SK-N-SH treated with all-trans-retinoic acid at 6 μM for 48 hours (cell line): ENCODE results near the gene ZDHHC3.

ENCODE experiments used
- ATAC-seq: fragments of 200-7000 bp; cut with Tn5 transposase; 3 replicates; pipeline ENCODE4 v1.9.1; 2020; ENCODE audit warnings: mild to moderate bottlenecking, moderate library complexity
- ARNTL ChIP-seq: fragments of 450-650 bp; formaldehyde crosslinking; IDR thresholded peaks from 2 replicates; pipeline ENCODE4 v1.5.0; 2020; ENCODE audit warnings: low read depth, mild to moderate bottlenecking, moderate library complexity, borderline replicate concordance
- BACH2 ChIP-seq: fragments of 250-450 bp; sonication (Bioruptor Pico); IDR thresholded peaks from 2 replicates; pipeline ENCODE4 v1.9.0; 2021; ENCODE audit warnings: mild to moderate bottlenecking, borderline replicate concordance
- CSDC2 ChIP-seq: fragments of 250-450 bp; sonication (Bioruptor Pico); IDR thresholded peaks from 2 replicates; pipeline ENCODE4 v1.5.0; 2020; ENCODE audit warnings: mild to moderate bottlenecking, moderate library complexity
- ESRRG ChIP-seq: fragments of 250-450 bp; sonication (Bioruptor Pico); IDR thresholded peaks from 2 replicates; pipeline ENCODE4 v1.6.1; 2021; ENCODE audit warnings: mild to moderate bottlenecking
- GLIS3 ChIP-seq: fragments of 250-450 bp; sonication (Bioruptor Pico); IDR thresholded peaks from 2 replicates; pipeline ENCODE4 v1.5.0; 2020; ENCODE audit warnings: mild to moderate bottlenecking, moderate library complexity
- PPARA ChIP-seq: fragments of 250-450 bp; sonication (Bioruptor Pico); IDR thresholded peaks from 2 replicates; pipeline ENCODE4 v1.5.0; 2020; ENCODE audit warnings: mild to moderate bottlenecking, borderline replicate concordance
- RARB ChIP-seq: fragments of 250-450 bp; sonication (Bioruptor Pico); IDR thresholded peaks from 2 replicates; pipeline ENCODE4 v1.8.0; 2021; ENCODE audit warnings: mild to moderate bottlenecking, moderate library complexity
- SNAI2 ChIP-seq: fragments of 250-450 bp; sonication (Bioruptor Pico); IDR thresholded peaks from 2 replicates; pipeline ENCODE4 v1.5.0; 2020; ENCODE audit warnings: mild to moderate bottlenecking, moderate library complexity
- TCF4 ChIP-seq: fragments of 250-450 bp; sonication (Bioruptor Pico); IDR thresholded peaks from 2 replicates; pipeline ENCODE4 v1.8.0; 2021; ENCODE audit warnings: mild to moderate bottlenecking, moderate library complexity, borderline replicate concordance
- ZC3H10 ChIP-seq: fragments of 250-450 bp; sonication (Bioruptor Pico); IDR thresholded peaks from 2 replicates; pipeline ENCODE4 v1.5.1; 2021; ENCODE audit warnings: mild to moderate bottlenecking, moderate library complexity
- ZFP3 ChIP-seq: fragments of 250-450 bp; sonication (Bioruptor Pico); IDR thresholded peaks from 2 replicates; pipeline ENCODE4 v1.5.0; 2020; ENCODE audit warnings: mild to moderate bottlenecking, moderate library complexity
- ZNF565 ChIP-seq: fragments of 450-650 bp; formaldehyde crosslinking; conservative IDR thresholded peaks from 2 replicates; pipeline ENCODE4 v1.5.0; 2020; ENCODE audit warnings: low read depth, mild to moderate bottlenecking, moderate library complexity
- ZNF70 ChIP-seq: fragments of 450-650 bp; formaldehyde crosslinking; IDR thresholded peaks from 2 replicates; pipeline ENCODE4 v1.5.0; 2020; ENCODE audit warnings: mild to moderate bottlenecking, moderate library complexity
- ZNF8 ChIP-seq: fragments of 450-650 bp; formaldehyde crosslinking; IDR thresholded peaks from 2 replicates; pipeline ENCODE4 v1.5.0; 2020; ENCODE audit warnings: mild to moderate bottlenecking, moderate library complexity
- TF ChIP-seq, protein P1 (sequence below): fragments of 250-450 bp; sonication (Bioruptor Pico); IDR thresholded peaks from 2 replicates; pipeline ENCODE4 v1.5.1; 2020; ENCODE audit warnings: low read depth, mild to moderate bottlenecking, moderate library complexity
- TF ChIP-seq, protein P2 (sequence below): fragments of 250-450 bp; sonication (Bioruptor Pico); IDR thresholded peaks from 2 replicates; pipeline ENCODE4 v1.8.0; 2020; ENCODE audit warnings: mild to moderate bottlenecking, moderate library complexity, borderline replicate concordance
- TF ChIP-seq, protein P3 (sequence below): fragments of 250-450 bp; sonication (Bioruptor Pico); IDR thresholded peaks from 2 replicates; pipeline ENCODE4 v1.5.1; 2021; ENCODE audit warnings: mild to moderate bottlenecking, moderate library complexity
- TF ChIP-seq, protein P4 (sequence below): fragments of 250-450 bp; sonication (Bioruptor Pico); IDR thresholded peaks from 2 replicates; pipeline ENCODE4 v1.8.0; 2021; ENCODE audit warnings: low read depth, mild to moderate bottlenecking, moderate library complexity, borderline replicate concordance
- TF ChIP-seq, protein P5 (sequence below): fragments of 250-450 bp; sonication (Bioruptor Pico); IDR thresholded peaks from 2 replicates; pipeline ENCODE4 v1.5.0; 2020; ENCODE audit warnings: mild to moderate bottlenecking, moderate library complexity

Gene ZDHHC3

DNA sequence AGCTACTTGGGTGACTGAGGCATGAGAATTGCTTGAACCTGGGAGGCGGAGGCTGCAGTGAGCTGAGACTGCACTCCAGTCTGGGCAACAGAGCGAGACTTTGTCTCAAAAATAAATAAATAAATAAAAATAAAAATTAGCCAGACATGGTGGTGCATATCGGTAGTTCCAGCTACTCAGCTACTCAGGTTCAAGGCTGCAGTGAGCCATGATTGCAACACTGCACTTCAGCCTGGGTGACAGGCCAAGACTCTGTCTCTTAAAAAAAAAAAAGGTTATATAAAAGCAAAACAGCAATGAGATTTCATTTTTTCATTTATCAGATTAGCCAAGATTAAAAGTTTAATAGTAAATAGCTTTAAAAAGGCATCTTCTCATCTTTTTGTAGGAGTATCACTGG lies 98.6 kb downstream of the ZDHHC3 start:
- TF ChIP-seq CSDC2 (CRISPR knock-in tag) = no peak
- TF ChIP-seq ZNF565 (CRISPR knock-in tag) = no peak
- TF ChIP-seq, protein P1, sequence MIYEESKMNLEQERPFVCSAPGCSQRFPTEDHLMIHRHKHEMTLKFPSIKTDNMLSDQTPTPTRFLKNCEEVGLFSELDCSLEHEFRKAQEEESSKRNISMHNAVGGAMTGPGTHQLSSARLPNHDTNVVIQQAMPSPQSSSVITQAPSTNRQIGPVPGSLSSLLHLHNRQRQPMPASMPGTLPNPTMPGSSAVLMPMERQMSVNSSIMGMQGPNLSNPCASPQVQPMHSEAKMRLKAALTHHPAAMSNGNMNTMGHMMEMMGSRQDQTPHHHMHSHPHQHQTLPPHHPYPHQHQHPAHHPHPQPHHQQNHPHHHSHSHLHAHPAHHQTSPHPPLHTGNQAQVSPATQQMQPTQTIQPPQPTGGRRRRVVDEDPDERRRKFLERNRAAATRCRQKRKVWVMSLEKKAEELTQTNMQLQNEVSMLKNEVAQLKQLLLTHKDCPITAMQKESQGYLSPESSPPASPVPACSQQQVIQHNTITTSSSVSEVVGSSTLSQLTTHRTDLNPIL (CRISPR knock-in tag) = no peak
- no peak for TF ChIP-seq ZNF8
- TF ChIP-seq GLIS3 (CRISPR knock-in tag) = no peak
- no peak for TF ChIP-seq ARNTL (CRISPR knock-in tag)
- TF ChIP-seq, protein P2, sequence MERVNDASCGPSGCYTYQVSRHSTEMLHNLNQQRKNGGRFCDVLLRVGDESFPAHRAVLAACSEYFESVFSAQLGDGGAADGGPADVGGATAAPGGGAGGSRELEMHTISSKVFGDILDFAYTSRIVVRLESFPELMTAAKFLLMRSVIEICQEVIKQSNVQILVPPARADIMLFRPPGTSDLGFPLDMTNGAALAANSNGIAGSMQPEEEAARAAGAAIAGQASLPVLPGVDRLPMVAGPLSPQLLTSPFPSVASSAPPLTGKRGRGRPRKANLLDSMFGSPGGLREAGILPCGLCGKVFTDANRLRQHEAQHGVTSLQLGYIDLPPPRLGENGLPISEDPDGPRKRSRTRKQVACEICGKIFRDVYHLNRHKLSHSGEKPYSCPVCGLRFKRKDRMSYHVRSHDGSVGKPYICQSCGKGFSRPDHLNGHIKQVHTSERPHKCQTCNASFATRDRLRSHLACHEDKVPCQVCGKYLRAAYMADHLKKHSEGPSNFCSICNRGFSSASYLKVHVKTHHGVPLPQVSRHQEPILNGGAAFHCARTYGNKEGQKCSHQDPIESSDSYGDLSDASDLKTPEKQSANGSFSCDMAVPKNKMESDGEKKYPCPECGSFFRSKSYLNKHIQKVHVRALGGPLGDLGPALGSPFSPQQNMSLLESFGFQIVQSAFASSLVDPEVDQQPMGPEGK = no peak
- no peak for TF ChIP-seq RARB (CRISPR knock-in tag)
- TF ChIP-seq, protein P3, sequence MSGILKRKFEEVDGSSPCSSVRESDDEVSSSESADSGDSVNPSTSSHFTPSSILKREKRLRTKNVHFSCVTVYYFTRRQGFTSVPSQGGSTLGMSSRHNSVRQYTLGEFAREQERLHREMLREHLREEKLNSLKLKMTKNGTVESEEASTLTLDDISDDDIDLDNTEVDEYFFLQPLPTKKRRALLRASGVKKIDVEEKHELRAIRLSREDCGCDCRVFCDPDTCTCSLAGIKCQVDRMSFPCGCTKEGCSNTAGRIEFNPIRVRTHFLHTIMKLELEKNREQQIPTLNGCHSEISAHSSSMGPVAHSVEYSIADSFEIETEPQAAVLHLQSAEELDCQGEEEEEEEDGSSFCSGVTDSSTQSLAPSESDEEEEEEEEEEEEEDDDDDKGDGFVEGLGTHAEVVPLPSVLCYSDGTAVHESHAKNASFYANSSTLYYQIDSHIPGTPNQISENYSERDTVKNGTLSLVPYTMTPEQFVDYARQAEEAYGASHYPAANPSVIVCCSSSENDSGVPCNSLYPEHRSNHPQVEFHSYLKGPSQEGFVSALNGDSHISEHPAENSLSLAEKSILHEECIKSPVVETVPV (CRISPR knock-in tag) = no peak
- TF ChIP-seq ESRRG (CRISPR knock-in tag) = no peak
- TF ChIP-seq, protein P4, sequence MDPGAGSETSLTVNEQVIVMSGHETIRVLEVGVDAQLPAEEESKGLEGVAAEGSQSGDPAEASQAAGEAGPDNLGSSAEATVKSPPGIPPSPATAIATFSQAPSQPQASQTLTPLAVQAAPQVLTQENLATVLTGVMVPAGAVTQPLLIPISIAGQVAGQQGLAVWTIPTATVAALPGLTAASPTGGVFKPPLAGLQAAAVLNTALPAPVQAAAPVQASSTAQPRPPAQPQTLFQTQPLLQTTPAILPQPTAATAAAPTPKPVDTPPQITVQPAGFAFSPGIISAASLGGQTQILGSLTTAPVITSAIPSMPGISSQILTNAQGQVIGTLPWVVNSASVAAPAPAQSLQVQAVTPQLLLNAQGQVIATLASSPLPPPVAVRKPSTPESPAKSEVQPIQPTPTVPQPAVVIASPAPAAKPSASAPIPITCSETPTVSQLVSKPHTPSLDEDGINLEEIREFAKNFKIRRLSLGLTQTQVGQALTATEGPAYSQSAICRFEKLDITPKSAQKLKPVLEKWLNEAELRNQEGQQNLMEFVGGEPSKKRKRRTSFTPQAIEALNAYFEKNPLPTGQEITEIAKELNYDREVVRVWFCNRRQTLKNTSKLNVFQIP = no peak
- TF ChIP-seq SNAI2 (CRISPR knock-in tag) = no peak
- no peak for TF ChIP-seq PPARA (CRISPR knock-in tag)
- TF ChIP-seq ZFP3 (CRISPR knock-in tag) = no peak
- no peak for TF ChIP-seq ZC3H10 (CRISPR knock-in tag)
- TF ChIP-seq BACH2 (CRISPR knock-in tag) = no peak
- TF ChIP-seq ZNF70 = no peak
- TF ChIP-seq, protein P5, sequence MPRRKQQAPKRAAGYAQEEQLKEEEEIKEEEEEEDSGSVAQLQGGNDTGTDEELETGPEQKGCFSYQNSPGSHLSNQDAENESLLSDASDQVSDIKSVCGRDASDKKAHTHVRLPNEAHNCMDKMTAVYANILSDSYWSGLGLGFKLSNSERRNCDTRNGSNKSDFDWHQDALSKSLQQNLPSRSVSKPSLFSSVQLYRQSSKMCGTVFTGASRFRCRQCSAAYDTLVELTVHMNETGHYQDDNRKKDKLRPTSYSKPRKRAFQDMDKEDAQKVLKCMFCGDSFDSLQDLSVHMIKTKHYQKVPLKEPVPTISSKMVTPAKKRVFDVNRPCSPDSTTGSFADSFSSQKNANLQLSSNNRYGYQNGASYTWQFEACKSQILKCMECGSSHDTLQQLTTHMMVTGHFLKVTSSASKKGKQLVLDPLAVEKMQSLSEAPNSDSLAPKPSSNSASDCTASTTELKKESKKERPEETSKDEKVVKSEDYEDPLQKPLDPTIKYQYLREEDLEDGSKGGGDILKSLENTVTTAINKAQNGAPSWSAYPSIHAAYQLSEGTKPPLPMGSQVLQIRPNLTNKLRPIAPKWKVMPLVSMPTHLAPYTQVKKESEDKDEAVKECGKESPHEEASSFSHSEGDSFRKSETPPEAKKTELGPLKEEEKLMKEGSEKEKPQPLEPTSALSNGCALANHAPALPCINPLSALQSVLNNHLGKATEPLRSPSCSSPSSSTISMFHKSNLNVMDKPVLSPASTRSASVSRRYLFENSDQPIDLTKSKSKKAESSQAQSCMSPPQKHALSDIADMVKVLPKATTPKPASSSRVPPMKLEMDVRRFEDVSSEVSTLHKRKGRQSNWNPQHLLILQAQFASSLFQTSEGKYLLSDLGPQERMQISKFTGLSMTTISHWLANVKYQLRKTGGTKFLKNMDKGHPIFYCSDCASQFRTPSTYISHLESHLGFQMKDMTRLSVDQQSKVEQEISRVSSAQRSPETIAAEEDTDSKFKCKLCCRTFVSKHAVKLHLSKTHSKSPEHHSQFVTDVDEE (CRISPR knock-in tag) = no peak
- no peak for ATAC-seq

DNA sequence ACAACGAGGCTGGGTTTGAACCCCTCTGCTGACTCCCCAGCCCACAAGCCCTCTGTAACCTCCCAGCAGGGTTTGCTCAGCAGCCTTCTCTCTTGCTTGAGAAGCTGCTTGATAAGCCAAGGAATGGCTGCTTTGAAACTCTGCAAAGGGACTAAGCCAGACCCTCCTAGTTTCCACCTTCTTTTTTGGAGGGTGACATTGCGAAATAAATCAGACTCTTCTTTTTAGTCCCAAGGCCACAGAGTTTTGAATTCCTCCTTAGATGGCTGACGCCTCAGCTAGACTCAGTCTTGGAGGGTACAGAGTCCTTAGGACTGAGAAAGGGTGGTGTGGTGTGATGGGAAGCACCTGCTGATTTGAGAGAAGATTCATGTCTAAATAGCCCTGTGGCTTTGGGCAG lies 100.4 kb downstream of the ZDHHC3 start:
- ATAC-seq = no peak
- TF ChIP-seq TCF4 (CRISPR knock-in tag) (no peak), RARB (CRISPR knock-in tag) (no peak), ZFP3 (CRISPR knock-in tag) (no peak)
- TF ChIP-seq, protein P2 = no peak
